ENCODE results near the gene NHERF2. TPM values are rescaled to one million over a fixed set of nuclear protein-coding genes. Genes with fewer than 3 reads are reported as not detected.

Gene NHERF2
- total and polyA plus RNA-seq, 2 of the 4 experiments (the other 2 are of a cell fraction) = 18.6 to 77.8 TPM

GRCh38 chr16:2008631-2009163, 18.0 kb upstream of the NHERF2 start (continued):
- TF ChIP-seq NFE2L2 (IDR thresholded peaks at IDR 0.05; ENCODE audit: low read depth, low read length) = no peak

GRCh38 chr16:2009164-2009711, 17.5 kb upstream of the NHERF2 start:
- H2AK9ac ChIP-seq (replicated peaks; ENCODE audit: low read depth, low read length, poor library complexity) = peak overlapping the region; percentile 98
- ATAC-seq (ENCODE audit: low read depth) = peak; percentile 36
- H2AK5ac ChIP-seq (ENCODE audit: low read depth, low read length) = peak overlapping the region; percentile 83
- dilution Hi-C loops (cut with HindIII; ENCODE audit: low sequenced_read_pairs, unreplicated experiment) (no loop called here), intact Hi-C loops (cut with micrococcal nuclease) (no loop called here), in situ Hi-C loops (cut with MboI; ENCODE audit: low sequenced_read_pairs) (no loop called here)
- peak overlapping the region; percentile 24; the same call in 1 of the 2 replicates for H4K91ac ChIP-seq (ENCODE audit: insufficient read depth, low read depth, low read length)
- H3K27ac ChIP-seq (ENCODE audit: insufficient read depth, low read length) = peak overlapping the region; percentile 88
- peak overlapping the region; percentile 71 for H3K56ac ChIP-seq (ENCODE audit: extremely low read depth, insufficient read depth, low read length)
- H3K4me1 ChIP-seq (ENCODE audit: control insufficient read depth, insufficient read depth, low read length) = peaks cover 25% of the 10 kb centered on the region
- peak overlapping the region; percentile 60 for H2BK5ac ChIP-seq (ENCODE audit: low read depth, low read length, poor library complexity, severe bottlenecking)
- H3K23ac ChIP-seq (ENCODE audit: low read depth, low read length) = peak overlapping the region; percentile 95; the same call in 1 of the 2 replicates
- H2AFZ ChIP-seq (replicated peaks; ENCODE audit: low read length, poor library complexity) = peak overlapping the region; percentile 79
- BruUV-seq (replicated peaks) = no TSS peak
- no peak overlapping the region for H2BK20ac ChIP-seq (ENCODE audit: low read depth, low read length)
- H3K18ac ChIP-seq (ENCODE audit: low read depth, low read length) = no peak overlapping the region
- peaks cover 9% of the 10 kb centered on the region for H3K36me3 ChIP-seq (ENCODE audit: control insufficient read depth, insufficient read depth, low read length)
- peak overlapping the region; percentile 85 for H3K14ac ChIP-seq (replicated peaks; ENCODE audit: low read depth, low read length)
- peaks cover 8% of the 10 kb centered on the region; the same call in 1 of the 2 replicates for H3K9me1 ChIP-seq (ENCODE audit: insufficient read depth, low read length)
- POLR2A ChIA-PET (ENCODE audit: unreplicated experiment) = no interaction called here
- WGBS, 2 experiments (ENCODE audit: extremely low coverage in 2 of 2, insufficient read length in 1 of 2) = 2% methylated on average over 11 of the region's 55 CpGs; no CpG with 5 or more reads in 1 of the 2 experiments
- H2BK120ac ChIP-seq (ENCODE audit: low read depth, low read length) = no peak overlapping the region
- peak overlapping the region in 1 of 2 experiments; percentile 37; a peak in 2 of 4 replicates for H4K8ac ChIP-seq (ENCODE audit: low read depth in 2 of 2, low read length in 2 of 2)
- H3K9me3 ChIP-seq (ENCODE audit: control insufficient read depth, insufficient read depth, low read length) = no peaks in the 10 kb centered on the region
- H4K5ac ChIP-seq (ENCODE audit: low read depth, low read length) = peak overlapping the region; percentile 40
- CTCF ChIA-PET = no interaction called here
- no peaks in the 10 kb centered on the region for H3K27me3 ChIP-seq (ENCODE audit: control insufficient read depth, insufficient read depth, low read length)
- peak overlapping the region; percentile 80 for H3K4ac ChIP-seq (ENCODE audit: low read depth, low read length)
- H3K9ac ChIP-seq (ENCODE audit: low read depth, low read length) = peak overlapping the region; percentile 95
- peak overlapping the region; percentile 75 for H3K4me3 ChIP-seq (ENCODE audit: insufficient read depth, low read depth, low read length)
- no peak overlapping the region for H2BK15ac ChIP-seq (ENCODE audit: low read depth, low read length)
- H3K4me2 ChIP-seq (ENCODE audit: low read depth, low read length) = peak overlapping the region; percentile 97
- peaks cover 13 to 59% of the 10 kb centered on the region in 2 experiments; a peak in 3 of 4 replicates for H3K79me1 ChIP-seq (ENCODE audit: low read depth in 1 of 2, low read length in 2 of 2)
- peaks cover 49% of the 10 kb centered on the region for H4K20me1 ChIP-seq (ENCODE audit: insufficient read depth, low read length)
- TF ChIP-seq RFX5 (IDR thresholded peaks at IDR 0.05; ENCODE audit: low read depth, low read length) (no peak), BHLHE40 (IDR thresholded peaks at IDR 0.05; ENCODE audit: low read depth, low read length) (no peak), RAD21 (IDR thresholded peaks at IDR 0.05; ENCODE audit: low read length) (no peak), POLR2A (IDR thresholded peaks at IDR 0.05; ENCODE audit: low read depth, low read length) (no peak), CHD1 (IDR thresholded peaks at IDR 0.05; ENCODE audit: low read depth, low read length) (no peak; the same call in 1 of the 2 replicates), MAZ (IDR thresholded peaks at IDR 0.05; ENCODE audit: borderline replicate concordance, low read depth, low read length) (no peak), MAFK (IDR thresholded peaks at IDR 0.05; ENCODE audit: low read depth, low read length) (no peak), SMC3 (IDR thresholded peaks at IDR 0.05; ENCODE audit: low read depth, low read length) (no peak)
- DNase-seq = no peak
